ENCODE data around the gene LATS2. TPM values are rescaled to one million over a fixed set of nuclear protein-coding genes. Genes with fewer than 3 reads are reported as not detected.
"Not testable (repeated sequence)": the region's sequence is repeated elsewhere in the genome, so short reads cannot be mapped to it uniquely, and the experiment has no call there.

Gene LATS2
- total RNA-seq, 1 experiment from 2014 or later, result not detected

GRCh38 chr13:21058361-21058760, 3.0 kb downstream of the LATS2 start:
- H3K9me2 ChIP-seq (replicated peaks; ENCODE audit: insufficient read depth, low read length), result no peaks in the 10 kb centered on the region
- H3K9me3 ChIP-seq (ENCODE audit: low read length), result no peaks in the 10 kb centered on the region
- no peak overlapping the region for H3K9ac ChIP-seq (ENCODE audit: low read length)
- DNase-seq, result no peak
- H3K4me1 ChIP-seq (ENCODE audit: low read length), result no peaks in the 10 kb centered on the region
- H3K4me2 ChIP-seq (ENCODE audit: low read depth, low read length, poor library complexity, severe bottlenecking), result no peak overlapping the region
- no peak overlapping the region for H3K27ac ChIP-seq (ENCODE audit: low read length)
- H3K79me2 ChIP-seq (ENCODE audit: low read length), result no peaks in the 10 kb centered on the region
- H4K20me1 ChIP-seq (ENCODE audit: insufficient read depth, low read depth, low read length), result no peaks in the 10 kb centered on the region
- no peaks in the 10 kb centered on the region for H3K36me3 ChIP-seq (ENCODE audit: insufficient read depth, low read length)
- H2AFZ ChIP-seq (ENCODE audit: low read length), result no peak overlapping the region
- H3K27me3 ChIP-seq (ENCODE audit: low read length), result no peaks in the 10 kb centered on the region
- H3K4me3 ChIP-seq (ENCODE audit: low read length), result no peak overlapping the region

GRCh38 chr13:21055511-21056045, 5.8 kb downstream of the LATS2 start:
- Histone ChIP-seq H4K20me1 (ENCODE audit: insufficient read depth, low read depth, low read length) (no peaks in the 10 kb centered on the region), H3K4me2 (ENCODE audit: low read depth, low read length, poor library complexity, severe bottlenecking) (no peak overlapping the region)

GRCh38 chr13:21055016-21055415, 6.4 kb downstream of the LATS2 start:
- no peak overlapping the region for H3K4me2 ChIP-seq (ENCODE audit: low read depth, low read length, poor library complexity, severe bottlenecking)
- no peaks in the 10 kb centered on the region for H3K4me1 ChIP-seq (ENCODE audit: low read length)

More at GRCh38 chr13:21055511-21056045, 5.8 kb downstream of the LATS2 start:
- H3K79me2 ChIP-seq (ENCODE audit: low read length), result no peaks in the 10 kb centered on the region
- DNase-seq, result no peak
- H3K9me2 ChIP-seq (replicated peaks; ENCODE audit: insufficient read depth, low read length), result no peaks in the 10 kb centered on the region
- H3K4me1 ChIP-seq (ENCODE audit: low read length), result no peaks in the 10 kb centered on the region
- H2AFZ ChIP-seq (ENCODE audit: low read length), result no peak overlapping the region
- H3K27ac ChIP-seq (ENCODE audit: low read length), result no peak overlapping the region
- H3K9ac ChIP-seq (ENCODE audit: low read length), result no peak overlapping the region
- H3K4me3 ChIP-seq (ENCODE audit: low read length), result no peak overlapping the region
- H3K9me3 ChIP-seq (ENCODE audit: low read length), result no peaks in the 10 kb centered on the region
- no peaks in the 10 kb centered on the region for H3K27me3 ChIP-seq (ENCODE audit: low read length)
- H3K36me3 ChIP-seq (ENCODE audit: insufficient read depth, low read length), result no peaks in the 10 kb centered on the region

GRCh38 chr13:21054313-21054712, 7.1 kb downstream of the LATS2 start:
- Histone ChIP-seq H3K9me3 (ENCODE audit: low read length) (no peaks in the 10 kb centered on the region), H3K27me3 (ENCODE audit: low read length) (0 out of 2 replicates have a peak, but pooled peaks cover 3% of the 10 kb centered on the region), H4K20me1 (ENCODE audit: insufficient read depth, low read depth, low read length) (no peaks in the 10 kb centered on the region), H3K9me2 (replicated peaks; ENCODE audit: insufficient read depth, low read length) (no peaks in the 10 kb centered on the region), H3K9ac (ENCODE audit: low read length) (no peak overlapping the region), H3K79me2 (ENCODE audit: low read length) (no peaks in the 10 kb centered on the region), H3K4me3 (ENCODE audit: low read length) (no peak overlapping the region), H3K4me1 (ENCODE audit: low read length) (no peaks in the 10 kb centered on the region), H2AFZ (ENCODE audit: low read length) (no peak overlapping the region), H3K4me2 (ENCODE audit: low read depth, low read length, poor library complexity, severe bottlenecking) (no peak overlapping the region), H3K27ac (ENCODE audit: low read length) (no peak overlapping the region), H3K36me3 (ENCODE audit: insufficient read depth, low read length) (no peaks in the 10 kb centered on the region)
- DNase-seq, result no peak

More at GRCh38 chr13:21055016-21055415, 6.4 kb downstream of the LATS2 start:
- Histone ChIP-seq H4K20me1 (ENCODE audit: insufficient read depth, low read depth, low read length) (no peaks in the 10 kb centered on the region), H3K9me2 (replicated peaks; ENCODE audit: insufficient read depth, low read length) (no peaks in the 10 kb centered on the region), H3K9ac (ENCODE audit: low read length) (no peak overlapping the region), H3K27me3 (ENCODE audit: low read length) (0 out of 2 replicates have a peak, but pooled peaks cover 3% of the 10 kb centered on the region), H2AFZ (ENCODE audit: low read length) (no peak overlapping the region), H3K9me3 (ENCODE audit: low read length) (no peaks in the 10 kb centered on the region), H3K36me3 (ENCODE audit: insufficient read depth, low read length) (no peaks in the 10 kb centered on the region), H3K79me2 (ENCODE audit: low read length) (no peaks in the 10 kb centered on the region), H3K27ac (ENCODE audit: low read length) (no peak overlapping the region), H3K4me3 (ENCODE audit: low read length) (no peak overlapping the region)
- no peak for DNase-seq

GRCh38 chr13:21053231-21053630, 8.2 kb downstream of the LATS2 start:
- no peak for DNase-seq
- H3K79me2 ChIP-seq (ENCODE audit: low read length), result no peaks in the 10 kb centered on the region
- H3K4me3 ChIP-seq (ENCODE audit: low read length), result no peak overlapping the region

GRCh38 chr13:21051675-21052074, 9.7 kb downstream of the LATS2 start:
- Histone ChIP-seq H2AFZ (ENCODE audit: low read length) (no peak overlapping the region), H3K27ac (ENCODE audit: low read length) (no peak overlapping the region), H3K9ac (ENCODE audit: low read length) (no peak overlapping the region), H3K4me1 (ENCODE audit: low read length) (no peaks in the 10 kb centered on the region), H3K36me3 (ENCODE audit: insufficient read depth, low read length) (no peaks in the 10 kb centered on the region), H3K27me3 (ENCODE audit: low read length) (0 out of 2 replicates have a peak, but pooled peaks cover 3% of the 10 kb centered on the region), H3K9me2 (replicated peaks; ENCODE audit: insufficient read depth, low read length) (no peaks in the 10 kb centered on the region), H3K9me3 (ENCODE audit: low read length) (no peaks in the 10 kb centered on the region), H3K79me2 (ENCODE audit: low read length) (no peaks in the 10 kb centered on the region), H3K4me2 (ENCODE audit: low read depth, low read length, poor library complexity, severe bottlenecking) (no peak overlapping the region), H3K4me3 (ENCODE audit: low read length) (no peak overlapping the region), H4K20me1 (ENCODE audit: insufficient read depth, low read depth, low read length) (no peaks in the 10 kb centered on the region)
- DNase-seq, result no peak

More at GRCh38 chr13:21053231-21053630, 8.2 kb downstream of the LATS2 start:
- H3K9me2 ChIP-seq (replicated peaks; ENCODE audit: insufficient read depth, low read length), result no peaks in the 10 kb centered on the region
- no peaks in the 10 kb centered on the region for H3K9me3 ChIP-seq (ENCODE audit: low read length)
- H2AFZ ChIP-seq (ENCODE audit: low read length), result no peak overlapping the region
- H4K20me1 ChIP-seq (ENCODE audit: insufficient read depth, low read depth, low read length), result no peaks in the 10 kb centered on the region
- H3K27me3 ChIP-seq (ENCODE audit: low read length), result 0 out of 2 replicates have a peak, but pooled peaks cover 3% of the 10 kb centered on the region
- no peaks in the 10 kb centered on the region for H3K36me3 ChIP-seq (ENCODE audit: insufficient read depth, low read length)
- H3K4me2 ChIP-seq (ENCODE audit: low read depth, low read length, poor library complexity, severe bottlenecking), result no peak overlapping the region
- no peak overlapping the region for H3K27ac ChIP-seq (ENCODE audit: low read length)
- no peak overlapping the region for H3K9ac ChIP-seq (ENCODE audit: low read length)
- H3K4me1 ChIP-seq (ENCODE audit: low read length), result no peaks in the 10 kb centered on the region

- no peak overlapping the region for H3K4me3 ChIP-seq (ENCODE audit: low read length)
- no peaks in the 10 kb centered on the region for H3K9me2 ChIP-seq (replicated peaks; ENCODE audit: insufficient read depth, low read length)
- no peak for DNase-seq
- H3K36me3 ChIP-seq (ENCODE audit: insufficient read depth, low read length), result no peaks in the 10 kb centered on the region
- H3K79me2 ChIP-seq (ENCODE audit: low read length), result no peaks in the 10 kb centered on the region
- H3K27me3 ChIP-seq (ENCODE audit: low read length), result 0 out of 2 replicates have a peak, but pooled peaks cover 3% of the 10 kb centered on the region
- H3K4me1 ChIP-seq (ENCODE audit: low read length), result no peaks in the 10 kb centered on the region
- no peaks in the 10 kb centered on the region for H3K9me3 ChIP-seq (ENCODE audit: low read length)
- no peak overlapping the region for H3K27ac ChIP-seq (ENCODE audit: low read length)
- H4K20me1 ChIP-seq (ENCODE audit: insufficient read depth, low read depth, low read length), result no peaks in the 10 kb centered on the region
- no peak overlapping the region for H3K4me2 ChIP-seq (ENCODE audit: low read depth, low read length, poor library complexity, severe bottlenecking)
- H3K9ac ChIP-seq (ENCODE audit: low read length), result no peak overlapping the region
- H2AFZ ChIP-seq (ENCODE audit: low read length), result no peak overlapping the region
Observed at GRCh38 chr13:21050288-21051197, 10.8 kb downstream of the LATS2 start.

- H3K9ac ChIP-seq (ENCODE audit: low read length); DNase-seq; H3K36me3 ChIP-seq (ENCODE audit: insufficient read depth, low read length); H2AFZ ChIP-seq (ENCODE audit: low read length); H3K4me1 ChIP-seq (ENCODE audit: low read length); H3K4me2 ChIP-seq (ENCODE audit: low read depth, low read length, poor library complexity, severe bottlenecking); H3K9me3 ChIP-seq (ENCODE audit: low read length); H3K9me2 ChIP-seq (replicated peaks; ENCODE audit: insufficient read depth, low read length); H3K4me3 ChIP-seq (ENCODE audit: low read length); H3K27ac ChIP-seq (ENCODE audit: low read length); H3K79me2 ChIP-seq (ENCODE audit: low read length); H3K27me3 ChIP-seq (ENCODE audit: low read length); H4K20me1 ChIP-seq (ENCODE audit: insufficient read depth, low read depth, low read length): not testable (repeated sequence)
Observed at GRCh38 chr13:21049731-21050130, 11.7 kb downstream of the LATS2 start.
